SK-N-SH (cell line): Measurements from ENCODE around the gene WWOX. TPM values are rescaled to one million over a fixed set of nuclear protein-coding genes. Genes with fewer than 3 reads are reported as not detected.
A peak's percentile ranks its signal among the peaks of the same experiment; 100 is the strongest.

Experiments used
- CHD2 ChIP-seq: fragments of 150-350 bp; IDR thresholded peaks from 2 replicates; pipeline ENCODE4 v1.6.1; 2018; ENCODE audit warnings: low read length; ENCODE audit not compliant: partially characterized antibody
- ELF1 ChIP-seq: IDR thresholded peaks from 2 replicates; pipeline ENCODE4 v1.4.0; 2012
- EP300 ChIP-seq, 2 experiments: IDR thresholded peaks; 2 replicates each; pipeline versions ENCODE4 v1.4.0 to v1.6.1; 2012; ENCODE audit warnings: borderline replicate concordance in 1 of 2, low read depth in 1 of 2, low read length in 1 of 2
- EZH2phosphoT487 ChIP-seq: fragments of 200-600 bp; sonication (generic); IDR thresholded peaks from 2 replicates; pipeline ENCODE4 v1.6.1; 2017; ENCODE audit warnings: low read depth, mixed run types, mild to moderate bottlenecking, antibody characterized with exemption, moderate library complexity, borderline replicate concordance
- FOSL2 ChIP-seq: IDR thresholded peaks from 2 replicates; pipeline ENCODE4 v1.4.0; 2012; ENCODE audit warnings: low read depth, mild to moderate bottlenecking, moderate library complexity, borderline replicate concordance
- FOXM1 ChIP-seq: IDR thresholded peaks from 2 replicates; pipeline ENCODE4 v1.4.0; 2012; ENCODE audit warnings: low read depth, mild to moderate bottlenecking
- JUND ChIP-seq: IDR thresholded peaks from 2 replicates; pipeline ENCODE4 v1.4.0; 2012
- MEF2A ChIP-seq: IDR thresholded peaks from 2 replicates; pipeline ENCODE4 v1.4.0; 2012; ENCODE audit warnings: low read depth, borderline replicate concordance
- MXI1 ChIP-seq: IDR thresholded peaks from 2 replicates; pipeline ENCODE4 v1.6.1; 2012; ENCODE audit warnings: mild to moderate bottlenecking, low read depth, low read length, improper control_type of control experiment
- NFIC ChIP-seq: IDR thresholded peaks from 2 replicates; pipeline ENCODE4 v1.4.0; 2012; ENCODE audit warnings: borderline replicate concordance
- POLR2AphosphoS5 ChIP-seq: IDR thresholded peaks from 2 replicates; pipeline ENCODE4 v1.6.1; 2012; ENCODE audit warnings: low read depth, low read length
- RAD21 ChIP-seq: IDR thresholded peaks from 2 replicates; pipeline ENCODE4 v1.6.1; 2012; ENCODE audit warnings: mild to moderate bottlenecking, low read length
- RCOR1 ChIP-seq: fragments of 150-350 bp; IDR thresholded peaks from 2 replicates; pipeline ENCODE4 v1.6.1; 2017; ENCODE audit warnings: antibody characterized with exemption, low read length
- RXRA ChIP-seq: IDR thresholded peaks from 2 replicates; pipeline ENCODE4 v1.4.0; 2012; ENCODE audit warnings: low read depth, mild to moderate bottlenecking, borderline replicate concordance
- SIN3A ChIP-seq: IDR thresholded peaks from 2 replicates; pipeline ENCODE4 v1.6.1; 2012; ENCODE audit warnings: low read depth, mild to moderate bottlenecking, low read length, moderate library complexity, borderline replicate concordance
- TAF1 ChIP-seq: IDR thresholded peaks from 2 replicates; pipeline ENCODE4 v1.6.1; 2012; ENCODE audit warnings: low read depth, mild to moderate bottlenecking, low read length, moderate library complexity, borderline replicate concordance
- TCF12 ChIP-seq: IDR thresholded peaks from 2 replicates; pipeline ENCODE4 v1.4.0; 2012
- polyA plus RNA-seq, 3 experiments: library from polyadenylated mRNA; depleted of rRNA; stranded (reverse); fragments of >200 nt; gene quantifications; 2 replicates each; pipeline ENCODE4 v1.2.3, GENCODE V29; 2012
- TF ChIP-seq, protein P1 (sequence below): fragments of 200-600 bp; sonication (generic); IDR thresholded peaks from 2 replicates; pipeline ENCODE4 v1.6.1; 2017; ENCODE audit warnings: antibody characterized with exemption, mild to moderate bottlenecking, moderate library complexity
- TF ChIP-seq, protein P2 (sequence below): IDR thresholded peaks from 2 replicates; pipeline ENCODE4 v1.4.0; 2012; ENCODE audit warnings: low read depth
- TF ChIP-seq, protein P3 (sequence below): fragments of 150-350 bp; IDR thresholded peaks from 2 replicates; pipeline ENCODE4 v1.6.1; 2016; ENCODE audit warnings: mild to moderate bottlenecking, low read depth, low read length
- TF ChIP-seq, protein P4 (sequence below): fragments of 150-350 bp; IDR thresholded peaks from 2 replicates; pipeline ENCODE4 v1.6.1; 2017; ENCODE audit warnings: antibody characterized with exemption, low read length, low read depth, borderline replicate concordance
- TF ChIP-seq, protein P5 (sequence below): IDR thresholded peaks from 2 replicates; pipeline ENCODE4 v1.6.1; 2012; ENCODE audit warnings: mild to moderate bottlenecking, low read depth, low read length, moderate library complexity
- TF ChIP-seq, protein P6 (sequence below): IDR thresholded peaks from 2 replicates; pipeline ENCODE4 v1.4.0; 2012; ENCODE audit warnings: low read depth, borderline replicate concordance

The WWOX gene
- polyA plus RNA-seq, 1 of the 3 experiments (the other 2 are of a cell fraction), result 10.8 TPM

DNA sequence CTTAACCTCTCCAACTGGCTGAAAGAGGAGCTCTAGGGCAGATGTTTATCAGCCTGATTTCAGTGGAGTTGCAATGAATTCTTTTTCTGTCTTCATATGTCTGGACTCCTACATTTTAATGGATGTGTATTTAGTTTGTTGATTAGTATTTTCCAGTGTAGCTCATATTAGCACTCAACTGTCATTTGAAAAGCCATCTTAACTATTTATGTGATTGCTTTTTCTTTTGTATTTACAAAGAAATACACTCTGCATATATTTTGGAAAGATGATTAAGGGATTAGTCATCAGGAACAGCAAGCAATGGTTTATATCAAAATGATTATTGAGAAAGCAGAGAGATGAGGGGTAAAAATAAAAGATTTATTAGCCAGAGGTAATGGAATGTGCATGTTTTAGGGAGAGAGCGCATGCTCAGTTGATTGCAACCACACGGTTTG lies 71.1 kb downstream of the WWOX start (continued):
- TF ChIP-seq, protein P1, sequence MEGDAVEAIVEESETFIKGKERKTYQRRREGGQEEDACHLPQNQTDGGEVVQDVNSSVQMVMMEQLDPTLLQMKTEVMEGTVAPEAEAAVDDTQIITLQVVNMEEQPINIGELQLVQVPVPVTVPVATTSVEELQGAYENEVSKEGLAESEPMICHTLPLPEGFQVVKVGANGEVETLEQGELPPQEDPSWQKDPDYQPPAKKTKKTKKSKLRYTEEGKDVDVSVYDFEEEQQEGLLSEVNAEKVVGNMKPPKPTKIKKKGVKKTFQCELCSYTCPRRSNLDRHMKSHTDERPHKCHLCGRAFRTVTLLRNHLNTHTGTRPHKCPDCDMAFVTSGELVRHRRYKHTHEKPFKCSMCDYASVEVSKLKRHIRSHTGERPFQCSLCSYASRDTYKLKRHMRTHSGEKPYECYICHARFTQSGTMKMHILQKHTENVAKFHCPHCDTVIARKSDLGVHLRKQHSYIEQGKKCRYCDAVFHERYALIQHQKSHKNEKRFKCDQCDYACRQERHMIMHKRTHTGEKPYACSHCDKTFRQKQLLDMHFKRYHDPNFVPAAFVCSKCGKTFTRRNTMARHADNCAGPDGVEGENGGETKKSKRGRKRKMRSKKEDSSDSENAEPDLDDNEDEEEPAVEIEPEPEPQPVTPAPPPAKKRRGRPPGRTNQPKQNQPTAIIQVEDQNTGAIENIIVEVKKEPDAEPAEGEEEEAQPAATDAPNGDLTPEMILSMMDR, result no peak
- TF ChIP-seq, protein P2, sequence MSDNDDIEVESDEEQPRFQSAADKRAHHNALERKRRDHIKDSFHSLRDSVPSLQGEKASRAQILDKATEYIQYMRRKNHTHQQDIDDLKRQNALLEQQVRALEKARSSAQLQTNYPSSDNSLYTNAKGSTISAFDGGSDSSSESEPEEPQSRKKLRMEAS, result no peak
- TF ChIP-seq SIN3A, result no peak
- TF ChIP-seq, protein P3, sequence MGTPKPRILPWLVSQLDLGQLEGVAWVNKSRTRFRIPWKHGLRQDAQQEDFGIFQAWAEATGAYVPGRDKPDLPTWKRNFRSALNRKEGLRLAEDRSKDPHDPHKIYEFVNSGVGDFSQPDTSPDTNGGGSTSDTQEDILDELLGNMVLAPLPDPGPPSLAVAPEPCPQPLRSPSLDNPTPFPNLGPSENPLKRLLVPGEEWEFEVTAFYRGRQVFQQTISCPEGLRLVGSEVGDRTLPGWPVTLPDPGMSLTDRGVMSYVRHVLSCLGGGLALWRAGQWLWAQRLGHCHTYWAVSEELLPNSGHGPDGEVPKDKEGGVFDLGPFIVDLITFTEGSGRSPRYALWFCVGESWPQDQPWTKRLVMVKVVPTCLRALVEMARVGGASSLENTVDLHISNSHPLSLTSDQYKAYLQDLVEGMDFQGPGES, result no peak
- peak; percentile 21; the same call in 1 of the 2 replicates for TF ChIP-seq POLR2AphosphoS5
- TF ChIP-seq EP300 (IDR thresholded peaks at IDR 0.05; ENCODE audit: borderline replicate concordance in 1 of 2, low read depth in 1 of 2, low read length in 1 of 2), result peak in 1 of 2 experiments; percentile 36; a peak in 1 of 4 replicates
- TF ChIP-seq, protein P4, sequence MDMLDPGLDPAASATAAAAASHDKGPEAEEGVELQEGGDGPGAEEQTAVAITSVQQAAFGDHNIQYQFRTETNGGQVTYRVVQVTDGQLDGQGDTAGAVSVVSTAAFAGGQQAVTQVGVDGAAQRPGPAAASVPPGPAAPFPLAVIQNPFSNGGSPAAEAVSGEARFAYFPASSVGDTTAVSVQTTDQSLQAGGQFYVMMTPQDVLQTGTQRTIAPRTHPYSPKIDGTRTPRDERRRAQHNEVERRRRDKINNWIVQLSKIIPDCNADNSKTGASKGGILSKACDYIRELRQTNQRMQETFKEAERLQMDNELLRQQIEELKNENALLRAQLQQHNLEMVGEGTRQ, result no peak
- TF ChIP-seq RAD21, result no peak
- TF ChIP-seq NFIC, result no peak
- TF ChIP-seq MXI1, result no peak
- no peak for TF ChIP-seq ELF1
- peak; percentile 77 for TF ChIP-seq JUND
- peak; percentile 83 for TF ChIP-seq TCF12
- TF ChIP-seq RXRA, result no peak
- TF ChIP-seq MEF2A, result peak; percentile 77; the same call in 1 of the 2 replicates
- TF ChIP-seq EZH2phosphoT487, result no peak
- TF ChIP-seq, protein P5, sequence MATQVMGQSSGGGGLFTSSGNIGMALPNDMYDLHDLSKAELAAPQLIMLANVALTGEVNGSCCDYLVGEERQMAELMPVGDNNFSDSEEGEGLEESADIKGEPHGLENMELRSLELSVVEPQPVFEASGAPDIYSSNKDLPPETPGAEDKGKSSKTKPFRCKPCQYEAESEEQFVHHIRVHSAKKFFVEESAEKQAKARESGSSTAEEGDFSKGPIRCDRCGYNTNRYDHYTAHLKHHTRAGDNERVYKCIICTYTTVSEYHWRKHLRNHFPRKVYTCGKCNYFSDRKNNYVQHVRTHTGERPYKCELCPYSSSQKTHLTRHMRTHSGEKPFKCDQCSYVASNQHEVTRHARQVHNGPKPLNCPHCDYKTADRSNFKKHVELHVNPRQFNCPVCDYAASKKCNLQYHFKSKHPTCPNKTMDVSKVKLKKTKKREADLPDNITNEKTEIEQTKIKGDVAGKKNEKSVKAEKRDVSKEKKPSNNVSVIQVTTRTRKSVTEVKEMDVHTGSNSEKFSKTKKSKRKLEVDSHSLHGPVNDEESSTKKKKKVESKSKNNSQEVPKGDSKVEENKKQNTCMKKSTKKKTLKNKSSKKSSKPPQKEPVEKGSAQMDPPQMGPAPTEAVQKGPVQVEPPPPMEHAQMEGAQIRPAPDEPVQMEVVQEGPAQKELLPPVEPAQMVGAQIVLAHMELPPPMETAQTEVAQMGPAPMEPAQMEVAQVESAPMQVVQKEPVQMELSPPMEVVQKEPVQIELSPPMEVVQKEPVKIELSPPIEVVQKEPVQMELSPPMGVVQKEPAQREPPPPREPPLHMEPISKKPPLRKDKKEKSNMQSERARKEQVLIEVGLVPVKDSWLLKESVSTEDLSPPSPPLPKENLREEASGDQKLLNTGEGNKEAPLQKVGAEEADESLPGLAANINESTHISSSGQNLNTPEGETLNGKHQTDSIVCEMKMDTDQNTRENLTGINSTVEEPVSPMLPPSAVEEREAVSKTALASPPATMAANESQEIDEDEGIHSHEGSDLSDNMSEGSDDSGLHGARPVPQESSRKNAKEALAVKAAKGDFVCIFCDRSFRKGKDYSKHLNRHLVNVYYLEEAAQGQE, result no peak
- no peak for TF ChIP-seq FOXM1
- TF ChIP-seq RCOR1, result no peak
- no peak for TF ChIP-seq CHD2
- no peak for TF ChIP-seq TAF1
- TF ChIP-seq FOSL2, result peak; percentile 50; the same call in 1 of the 2 replicates
- TF ChIP-seq, protein P6, sequence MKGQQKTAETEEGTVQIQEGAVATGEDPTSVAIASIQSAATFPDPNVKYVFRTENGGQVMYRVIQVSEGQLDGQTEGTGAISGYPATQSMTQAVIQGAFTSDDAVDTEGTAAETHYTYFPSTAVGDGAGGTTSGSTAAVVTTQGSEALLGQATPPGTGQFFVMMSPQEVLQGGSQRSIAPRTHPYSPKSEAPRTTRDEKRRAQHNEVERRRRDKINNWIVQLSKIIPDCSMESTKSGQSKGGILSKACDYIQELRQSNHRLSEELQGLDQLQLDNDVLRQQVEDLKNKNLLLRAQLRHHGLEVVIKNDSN, result no peak
